ENCODE measurements around the gene CHTF18.
"Not testable (repeated sequence)": the region's sequence is repeated elsewhere in the genome, so short reads cannot be mapped to it uniquely, and the experiment has no call there.

The CHTF18 gene

GRCh38 chr16:788399-789126 is at the start of gene CHTF18:
Gene CHTF18, plus strand, starts transcription at chr16:788620. Its CDS starts 65 bp downstream, at chr16:788685.
- peak; percentile 93 for DNase-seq (ENCODE audit: low spot score)

- no peak for DNase-seq (ENCODE audit: low spot score)
Measured at GRCh38 chr16:739560-740458, 48.6 kb upstream of the CHTF18 start.

GRCh38 chr16:740459-740763 is 48.0 kb upstream of the CHTF18 start:
- DNase-seq (ENCODE audit: low spot score): no peak

GRCh38 chr16:740764-741505 is 47.5 kb upstream of the CHTF18 start, which contains the start of gene CIAO3:
Gene CIAO3, minus strand, starts transcription at chr16:740997. Its CDS starts 12 bp downstream, at chr16:740985.
- DNase-seq (ENCODE audit: low spot score): peak; percentile 93

- no peak for DNase-seq (ENCODE audit: low spot score)
Measured at GRCh38 chr16:741986-742629, 46.3 kb upstream of the CHTF18 start.

GRCh38 chr16:742894-743293 is 45.5 kb upstream of the CHTF18 start:
- not testable (repeated sequence) for DNase-seq (ENCODE audit: low spot score)

- DNase-seq (ENCODE audit: low spot score): peak; percentile 59
Measured at GRCh38 chr16:743794-744500, 44.5 kb upstream of the CHTF18 start.

- DNase-seq (ENCODE audit: low spot score): peak; percentile 56
Measured at GRCh38 chr16:745739-746138, 42.7 kb upstream of the CHTF18 start.

- DNase-seq (ENCODE audit: low spot score): no peak
Measured at GRCh38 chr16:746637-747036, 41.8 kb upstream of the CHTF18 start.

- DNase-seq (ENCODE audit: low spot score): no peak
Measured at GRCh38 chr16:747978-748746, 40.3 kb upstream of the CHTF18 start.

- DNase-seq (ENCODE audit: low spot score): no peak
Measured at GRCh38 chr16:749010-749409, 39.4 kb upstream of the CHTF18 start.

GRCh38 chr16:750485-750884 is 37.9 kb upstream of the CHTF18 start:
- DNase-seq (ENCODE audit: low spot score): no peak

- DNase-seq (ENCODE audit: low spot score): no peak
Measured at GRCh38 chr16:751152-752006, 37.0 kb upstream of the CHTF18 start.

- DNase-seq (ENCODE audit: low spot score): no peak
Measured at GRCh38 chr16:752007-752312, 36.5 kb upstream of the CHTF18 start.

GRCh38 chr16:754121-754607 is 34.3 kb upstream of the CHTF18 start:
- DNase-seq (ENCODE audit: low spot score): not testable (repeated sequence)

- DNase-seq (ENCODE audit: low spot score): no peak
Measured at GRCh38 chr16:754656-755055, 33.8 kb upstream of the CHTF18 start.

GRCh38 chr16:756428-756827 is 32.0 kb upstream of the CHTF18 start:
- DNase-seq (ENCODE audit: low spot score): no peak

- no peak for DNase-seq (ENCODE audit: low spot score)
Measured at GRCh38 chr16:759110-759910, 29.1 kb upstream of the CHTF18 start.

- no peak for DNase-seq (ENCODE audit: low spot score)
Measured at GRCh38 chr16:760065-760464, 28.4 kb upstream of the CHTF18 start.

All from NAMALWA (cell line).